ENCODE measurements around the gene DPF1.
"Not testable (repeated sequence)": the region's sequence is repeated elsewhere in the genome, so short reads cannot be mapped to it uniquely, and the experiment has no call there.

The DPF1 gene

GRCh38 chr19:38224014-38224862 is at the start of gene DPF1:
DPF1 (minus strand) TSS chr19:38224222; CDS start chr19:38224142, 80 bp downstream.
- DNase-seq (ENCODE audit: low read depth), result no peak

- DNase-seq (ENCODE audit: low read depth), result no peak
Observed at GRCh38 chr19:38273499-38273898, 49.5 kb upstream of the DPF1 start.

GRCh38 chr19:38270587-38271167 is 46.7 kb upstream of the DPF1 start:
- no peak for DNase-seq (ENCODE audit: low read depth)

GRCh38 chr19:38268539-38268938 is 44.5 kb upstream of the DPF1 start:
- DNase-seq (ENCODE audit: low read depth), result no peak

GRCh38 chr19:38267761-38268483 is 43.9 kb upstream of the DPF1 start:
- no peak for DNase-seq (ENCODE audit: low read depth)

- no peak for DNase-seq (ENCODE audit: low read depth)
Observed at GRCh38 chr19:38266981-38267597, 43.1 kb upstream of the DPF1 start.

GRCh38 chr19:38265921-38266429 is 42.0 kb upstream of the DPF1 start:
- DNase-seq (ENCODE audit: low read depth), result no peak

GRCh38 chr19:38265213-38265861 is 41.3 kb upstream of the DPF1 start:
- no peak for DNase-seq (ENCODE audit: low read depth)

- peak; percentile 7 for DNase-seq (ENCODE audit: low read depth)
Observed at GRCh38 chr19:38264486-38265212, 40.6 kb upstream of the DPF1 start, which contains the start of gene SPINT2. SPINT2 (plus strand) TSS chr19:38264573; CDS start chr19:38264893, 320 bp downstream.

GRCh38 chr19:38263689-38264485 is 39.9 kb upstream of the DPF1 start:
- peak; percentile 40 for DNase-seq (ENCODE audit: low read depth)

GRCh38 chr19:38262585-38263268 is 38.7 kb upstream of the DPF1 start:
- DNase-seq (ENCODE audit: low read depth), result no peak

- DNase-seq (ENCODE audit: low read depth), result not testable (repeated sequence)
Observed at GRCh38 chr19:38261942-38262341, 37.9 kb upstream of the DPF1 start.

GRCh38 chr19:38255383-38256014 is 31.5 kb upstream of the DPF1 start:
- no peak for DNase-seq (ENCODE audit: low read depth)

GRCh38 chr19:38253788-38254187 is 29.8 kb upstream of the DPF1 start:
- DNase-seq (ENCODE audit: low read depth), result no peak

- DNase-seq (ENCODE audit: low read depth), result no peak
Observed at GRCh38 chr19:38252941-38253691, 29.1 kb upstream of the DPF1 start.

GRCh38 chr19:38252385-38252784 is 28.4 kb upstream of the DPF1 start:
- no peak for DNase-seq (ENCODE audit: low read depth)

GRCh38 chr19:38251564-38252051 is 27.6 kb upstream of the DPF1 start:
- DNase-seq (ENCODE audit: low read depth), result no peak

Data from activated gamma-delta T cell treated with anti-CD3 and anti-CD28 coated beads, Interleukin-2, amount 50 U/mL, for 16 hours (primary cell).